DOHH2 (cell line): ENCODE measurements around the gene TM4SF4.

Source experiments
- H3F3A ChIP-seq: fragments of 200-600 bp; sonication (generic), shearing (Covaris generic); 2 replicates; pipeline ENCODE4 v1.6.0; 2016; ENCODE audit warnings: antibody characterized with exemption, mild to moderate bottlenecking; ENCODE audit not compliant: control insufficient read depth, insufficient read depth
- H3K27ac ChIP-seq: fragments of 200-600 bp; sonication (generic); 2 replicates; pipeline ENCODE4 v1.5.1; 2014; ENCODE audit warnings: low read depth, mild to moderate bottlenecking, low read length, moderate library complexity
- H3K27me3 ChIP-seq: fragments of 200-600 bp; sonication (generic); 2 replicates; pipeline ENCODE4 v1.6.1; 2014; ENCODE audit warnings: mild to moderate bottlenecking, low read length, mixed read lengths; ENCODE audit not compliant: control insufficient read depth
- H3K36me3 ChIP-seq: fragments of 200-600 bp; sonication (generic); 2 replicates; pipeline ENCODE4 v1.6.1; 2014; ENCODE audit warnings: mild to moderate bottlenecking, low read length, moderate library complexity, mixed read lengths; ENCODE audit not compliant: control insufficient read depth
- H3K4me1 ChIP-seq: fragments of 200-600 bp; sonication (generic); 2 replicates; pipeline ENCODE4 v1.6.1; 2014; ENCODE audit warnings: mild to moderate bottlenecking, low read length, mixed read lengths; ENCODE audit not compliant: control insufficient read depth
- H3K4me2 ChIP-seq: fragments of 200-600 bp; sonication (generic); 2 replicates; pipeline ENCODE4 v1.6.0; 2014; ENCODE audit warnings: mild to moderate bottlenecking, low read length, moderate library complexity
- H3K4me3 ChIP-seq: fragments of 200-600 bp; sonication (generic); 2 replicates; pipeline ENCODE4 v1.5.1; 2014; ENCODE audit warnings: mild to moderate bottlenecking, low read length, mixed read lengths
- H3K79me2 ChIP-seq: fragments of 200-600 bp; sonication (generic); 2 replicates; pipeline ENCODE4 v1.6.1; 2014; ENCODE audit warnings: mild to moderate bottlenecking, low read length, mixed read lengths; ENCODE audit not compliant: control insufficient read depth
- H3K9me2 ChIP-seq: fragments of 200-600 bp; sonication (generic); replicated peaks from 2 replicates; pipeline ENCODE4 v1.6.1; 2014; ENCODE audit warnings: mild to moderate bottlenecking, low read length, mixed read lengths; ENCODE audit not compliant: control insufficient read depth
- H3K9me3 ChIP-seq: fragments of 200-600 bp; sonication (generic); 2 replicates; pipeline ENCODE4 v1.6.1; 2014; ENCODE audit warnings: antibody characterized with exemption, low read length, mixed read lengths; ENCODE audit not compliant: control insufficient read depth, insufficient read depth
- H4K20me1 ChIP-seq: fragments of 200-600 bp; sonication (generic); 2 replicates; pipeline ENCODE4 v1.6.0; 2014; ENCODE audit warnings: low read depth, mild to moderate bottlenecking, antibody characterized with exemption, low read length, moderate library complexity; ENCODE audit not compliant: control insufficient read depth, insufficient read depth
- CTCF ChIP-seq: fragments of 200-600 bp; sonication (generic); IDR thresholded peaks from one replicate; pipeline ENCODE4 v1.5.1; 2014; ENCODE audit warnings: antibody characterized with exemption, mild to moderate bottlenecking, low read depth, low read length; ENCODE audit not compliant: poor library complexity, severe bottlenecking
- EZH2phosphoT487 ChIP-seq: fragments of 200-600 bp; sonication (generic); IDR thresholded peaks from 2 replicates; pipeline ENCODE4 v1.6.1; 2017; ENCODE audit warnings: borderline replicate concordance, mild to moderate bottlenecking, antibody characterized with exemption, low read length, moderate library complexity, mixed read lengths

TM4SF4 gene

GRCh38 chr3:149534082-149534481 lies 59.6 kb downstream of the TM4SF4 start:
- Histone ChIP-seq H4K20me1 (no peaks in the 10 kb centered on the region), H3F3A (no peaks in the 10 kb centered on the region), H3K79me2 (no peaks in the 10 kb centered on the region), H3K4me2 (no peak overlapping the region), H3K27ac (no peak overlapping the region), H3K4me3 (no peak overlapping the region), H3K9me3 (no peaks in the 10 kb centered on the region), H3K27me3 (peaks cover 4% of the 10 kb centered on the region), H3K4me1 (no peaks in the 10 kb centered on the region), H3K9me2 (no peaks in the 10 kb centered on the region), H3K36me3 (no peaks in the 10 kb centered on the region)
- no peak for TF ChIP-seq CTCF
- TF ChIP-seq EZH2phosphoT487: no peak

GRCh38 chr3:149534671-149535332 lies 60.3 kb downstream of the TM4SF4 start:
- Histone ChIP-seq H3K27ac (no peak overlapping the region), H3F3A (no peaks in the 10 kb centered on the region), H3K4me1 (no peaks in the 10 kb centered on the region), H3K27me3 (peaks cover 4% of the 10 kb centered on the region), H4K20me1 (no peaks in the 10 kb centered on the region), H3K4me3 (no peak overlapping the region), H3K36me3 (no peaks in the 10 kb centered on the region), H3K4me2 (no peak overlapping the region), H3K9me3 (no peaks in the 10 kb centered on the region), H3K9me2 (no peaks in the 10 kb centered on the region), H3K79me2 (no peaks in the 10 kb centered on the region)
- TF ChIP-seq EZH2phosphoT487: no peak
- TF ChIP-seq CTCF: no peak

GRCh38 chr3:149535333-149535685 lies 60.8 kb downstream of the TM4SF4 start:
- no peak overlapping the region for H3K4me2 ChIP-seq
- H3K27me3 ChIP-seq: peaks cover 4% of the 10 kb centered on the region
- no peaks in the 10 kb centered on the region for H3K79me2 ChIP-seq
- H3K9me2 ChIP-seq: no peaks in the 10 kb centered on the region
- H3K9me3 ChIP-seq: no peaks in the 10 kb centered on the region
- no peaks in the 10 kb centered on the region for H3K4me1 ChIP-seq
- H3K36me3 ChIP-seq: no peaks in the 10 kb centered on the region
- no peaks in the 10 kb centered on the region for H3F3A ChIP-seq
- no peak overlapping the region for H3K27ac ChIP-seq
- H4K20me1 ChIP-seq: no peaks in the 10 kb centered on the region
- H3K4me3 ChIP-seq: no peak overlapping the region
- TF ChIP-seq EZH2phosphoT487: no peak
- TF ChIP-seq CTCF: no peak
